ENCODE results near the gene XYLB.

- TF ChIP-seq POLR2A (IDR thresholded peaks at IDR 0.05; ENCODE audit: low read depth, low read length) = no peak
- TF ChIP-seq POLR2AphosphoS5 (IDR thresholded peaks at IDR 0.05; ENCODE audit: low read depth, low read length) = no peak
Measured at GRCh38 chr3:38370149-38370548, 23.6 kb downstream of the XYLB start.

Measured in GM12891 (cell line).